Upper lobe of left lung (tissue), 4 donors: ENCODE measurements around the gene MAN2B2.

ENCODE experiments used
- CTCF ChIP-seq, 6 experiments: fragments of 450-650 bp in 4 of 6; fragments of 200-600 bp in 2 of 6; sonication (generic) in 2 of 6; IDR thresholded peaks; one replicate each; pipeline ENCODE4 v1.5.1; 2016 to 2019; ENCODE audit warnings: antibody characterized with exemption in 6 of 6
- POLR2A ChIP-seq, 4 donors: fragments of 450-650 bp; IDR thresholded peaks; one replicate each; pipeline ENCODE4 v1.5.1; 2016 to 2017; ENCODE audit warnings: antibody characterized with exemption in 4 of 4, mild to moderate bottlenecking in 2 of 4
- POLR2AphosphoS5 ChIP-seq, 2 donors: sonication (generic); formaldehyde crosslinking; IDR thresholded peaks; one replicate each; pipeline ENCODE4 v1.5.1; 2017; ENCODE audit warnings: antibody characterized with exemption in 2 of 2

- TF ChIP-seq CTCF (IDR thresholded peaks at IDR 0.05) (no peak), POLR2AphosphoS5 (IDR thresholded peaks at IDR 0.05) (no peak), POLR2A (IDR thresholded peaks at IDR 0.05) (no peak)
These were observed 68.3 kb downstream of the MAN2B2 start for GRCh38 chr4:6643141-6643847.
